ENCODE data around the gene TMEM59. TPM values are rescaled to one million over a fixed set of nuclear protein-coding genes. Genes with fewer than 3 reads are reported as not detected.
A peak's percentile ranks its signal among the peaks of the same experiment; 100 is the strongest.

The TMEM59 gene
- total and polyA plus RNA-seq, 8 donors = 95.7 to 322 (median 176) TPM

- Histone ChIP-seq H3K36me3 (no peaks in the 10 kb centered on the region), H3K9me3 (no peaks in the 10 kb centered on the region), H3K4me3 (no peak overlapping the region), H3K4me1 (no peaks in the 10 kb centered on the region), H3K27me3 (peaks cover 0 to 51% (median 0%) of the 10 kb centered on the region in 3 donors), H3K27ac (no peak overlapping the region)
- TF ChIP-seq POLR2AphosphoS5 (IDR thresholded peaks at IDR 0.05) (no peak), EP300 (IDR thresholded peaks at IDR 0.05) (no peak), CTCF (IDR thresholded peaks at IDR 0.05) (no peak), POLR2A (IDR thresholded peaks at IDR 0.05) (no peak)
- peak in 1 of 2 donors; percentile 17 for DNase-seq
- intact Hi-C loops (cut with DNase I; ENCODE audit: low total_unique reads) = no loop called here
- whole genome bisulfite sequencing, 5 donors = 59 to 77% (median 73%) methylated on average over 5 of the region's 5 CpGs
These were observed 42.4 kb downstream of the TMEM59 start for GRCh38 chr1:54010415-54011117.

- Histone ChIP-seq H3K4me1 (no peaks in the 10 kb centered on the region), H3K4me3 (no peak overlapping the region), H3K27ac (no peak overlapping the region), H3K27me3 (peaks cover 0 to 49% (median 0%) of the 10 kb centered on the region in 3 donors), H3K36me3 (no peaks in the 10 kb centered on the region), H3K9me3 (no peaks in the 10 kb centered on the region)
- intact Hi-C loops (cut with DNase I; ENCODE audit: low total_unique reads) = no loop called here
- TF ChIP-seq POLR2AphosphoS5 (IDR thresholded peaks at IDR 0.05) (no peak), CTCF (IDR thresholded peaks at IDR 0.05) (no peak), EP300 (IDR thresholded peaks at IDR 0.05) (no peak), POLR2A (IDR thresholded peaks at IDR 0.05) (no peak)
- 76 to 88% (median 88%) methylated on average over 4 of the region's 4 CpGs for WGBS, 5 donors
- DNase-seq = no peak
These were observed 43.6 kb downstream of the TMEM59 start for GRCh38 chr1:54009406-54009805.

- no peaks in the 10 kb centered on the region for H3K9me3 ChIP-seq
- H3K4me3 ChIP-seq = no peak overlapping the region
- DNase-seq = no peak
- WGBS, 5 donors = 69 to 84% (median 70%) methylated on average over 5 to 13 of the region's 13 CpGs
- intact Hi-C loops (cut with DNase I; ENCODE audit: low total_unique reads) = no loop called here
- no peak for TF ChIP-seq POLR2A (IDR thresholded peaks at IDR 0.05)
- no peak for TF ChIP-seq CTCF (IDR thresholded peaks at IDR 0.05)
- TF ChIP-seq POLR2AphosphoS5 (IDR thresholded peaks at IDR 0.05) = no peak
- TF ChIP-seq EP300 (IDR thresholded peaks at IDR 0.05) = no peak
- peaks cover 0 to 44% (median 0%) of the 10 kb centered on the region in 3 donors for H3K27me3 ChIP-seq
- no peak overlapping the region for H3K27ac ChIP-seq
- H3K36me3 ChIP-seq = no peaks in the 10 kb centered on the region
- no peaks in the 10 kb centered on the region for H3K4me1 ChIP-seq
These were observed 44.1 kb downstream of the TMEM59 start for GRCh38 chr1:54008876-54009275.

- intact Hi-C loops (cut with DNase I; ENCODE audit: low total_unique reads) = no loop called here
- Histone ChIP-seq H3K27ac (no peak overlapping the region), H3K4me1 (no peaks in the 10 kb centered on the region), H3K9me3 (no peaks in the 10 kb centered on the region), H3K4me3 (no peak overlapping the region), H3K36me3 (no peaks in the 10 kb centered on the region), H3K27me3 (peaks cover 0 to 31% (median 0%) of the 10 kb centered on the region in 3 donors)
- 80 to 92% (median 90%) methylated on average over 4 of the region's 4 CpGs for WGBS, 5 donors
- no peak for DNase-seq
- no peak for TF ChIP-seq EP300 (IDR thresholded peaks at IDR 0.05)
- no peak for TF ChIP-seq CTCF (IDR thresholded peaks at IDR 0.05)
- no peak for TF ChIP-seq POLR2AphosphoS5 (IDR thresholded peaks at IDR 0.05)
- TF ChIP-seq POLR2A (IDR thresholded peaks at IDR 0.05) = no peak
These were observed 45.4 kb downstream of the TMEM59 start for GRCh38 chr1:54007613-54008012.

All from stomach (tissue), 9 donors.